NCI-H146 (cell line): ENCODE data around the gene TPO.

Experiments
- DNase-seq: peaks from one replicate; lab custom pipeline; 2025; lab: John Stamatoyannopoulos, UW

TPO gene

GRCh38 chr2:1450915-1451314 lies 37.7 kb downstream of the TPO start:
- DNase-seq: no peak

GRCh38 chr2:1451422-1451821 lies 38.2 kb downstream of the TPO start:
- no peak for DNase-seq

- DNase-seq: no peak
These were observed 40.3 kb downstream of the TPO start for GRCh38 chr2:1453561-1453960.

GRCh38 chr2:1454346-1454745 lies 41.1 kb downstream of the TPO start:
- no peak for DNase-seq

- DNase-seq: no peak
These were observed 42.2 kb downstream of the TPO start for GRCh38 chr2:1455466-1455865.

GRCh38 chr2:1458432-1458831 lies 45.2 kb downstream of the TPO start:
- DNase-seq: no peak

GRCh38 chr2:1459727-1460126 lies 46.5 kb downstream of the TPO start:
- no peak for DNase-seq

GRCh38 chr2:1460851-1461418 lies 47.7 kb downstream of the TPO start:
- no peak for DNase-seq

- no peak for DNase-seq
These were observed 48.5 kb downstream of the TPO start for GRCh38 chr2:1461507-1462390.

- no peak for DNase-seq
These were observed 49.7 kb downstream of the TPO start for GRCh38 chr2:1462994-1463393.

GRCh38 chr2:1472350-1472749 lies 59.1 kb downstream of the TPO start:
- no peak for DNase-seq

- no peak for DNase-seq
These were observed 63.4 kb downstream of the TPO start for GRCh38 chr2:1476617-1477195.

- no peak for DNase-seq
These were observed 64.2 kb downstream of the TPO start for GRCh38 chr2:1477196-1478040.

GRCh38 chr2:1478311-1479305 lies 65.3 kb downstream of the TPO start:
- DNase-seq: no peak

GRCh38 chr2:1479346-1479745 lies 66.1 kb downstream of the TPO start:
- DNase-seq: no peak

GRCh38 chr2:1480671-1481076 lies 67.4 kb downstream of the TPO start:
- DNase-seq: no peak

GRCh38 chr2:1481406-1482252 lies 68.4 kb downstream of the TPO start:
- DNase-seq: no peak

GRCh38 chr2:1482253-1482675 lies 69.0 kb downstream of the TPO start:
- no peak for DNase-seq

- DNase-seq: no peak
These were observed 69.7 kb downstream of the TPO start for GRCh38 chr2:1482981-1483380.

- DNase-seq: no peak
These were observed 70.3 kb downstream of the TPO start for GRCh38 chr2:1483551-1483950.
